Measurements from ENCODE around the gene CFAP97.
"Not testable (repeated sequence)": the region's sequence is repeated elsewhere in the genome, so short reads cannot be mapped to it uniquely, and the experiment has no call there.

The CFAP97 gene

DNA sequence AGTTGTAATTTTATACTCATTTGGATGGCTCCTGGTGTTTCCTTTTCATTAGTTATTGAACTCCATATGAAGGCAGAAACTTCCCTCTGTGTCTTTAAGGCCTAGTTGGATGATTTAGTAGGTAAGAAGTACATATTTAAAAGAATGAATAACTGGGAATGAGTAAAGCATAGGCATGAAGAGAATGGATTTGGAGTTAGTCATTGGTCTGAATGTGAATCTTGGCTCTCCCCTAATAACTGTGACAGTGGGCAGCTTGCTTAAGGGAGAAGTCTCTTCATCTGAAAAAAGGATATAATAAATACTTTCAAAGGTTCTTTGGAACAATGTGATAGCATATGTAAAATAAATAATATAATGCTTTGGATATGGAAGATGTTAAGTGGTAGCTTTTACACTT is 18.8 kb upstream of the CFAP97 start:
- DNase-seq (ENCODE audit: low read depth, low spot score) = no peak

DNA sequence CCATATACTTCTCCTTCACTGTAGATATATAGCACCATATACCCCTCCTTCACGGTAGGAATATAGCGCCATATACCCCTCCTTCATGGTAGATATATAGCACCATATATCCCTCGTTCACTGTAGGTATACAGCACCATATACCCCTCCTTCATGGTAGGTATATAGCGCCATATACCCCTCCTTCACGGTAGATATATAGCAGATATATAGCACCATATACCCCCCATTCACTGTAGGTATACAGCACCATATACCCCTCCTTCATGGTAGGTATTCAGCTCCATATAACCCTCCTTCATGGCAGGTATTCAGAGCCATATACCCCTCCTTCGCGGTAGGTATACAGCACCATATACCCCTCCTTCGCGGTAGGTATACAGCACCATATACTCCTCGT is 18.1 kb upstream of the CFAP97 start:
- DNase-seq (ENCODE audit: low read depth, low spot score) = no peak

DNA sequence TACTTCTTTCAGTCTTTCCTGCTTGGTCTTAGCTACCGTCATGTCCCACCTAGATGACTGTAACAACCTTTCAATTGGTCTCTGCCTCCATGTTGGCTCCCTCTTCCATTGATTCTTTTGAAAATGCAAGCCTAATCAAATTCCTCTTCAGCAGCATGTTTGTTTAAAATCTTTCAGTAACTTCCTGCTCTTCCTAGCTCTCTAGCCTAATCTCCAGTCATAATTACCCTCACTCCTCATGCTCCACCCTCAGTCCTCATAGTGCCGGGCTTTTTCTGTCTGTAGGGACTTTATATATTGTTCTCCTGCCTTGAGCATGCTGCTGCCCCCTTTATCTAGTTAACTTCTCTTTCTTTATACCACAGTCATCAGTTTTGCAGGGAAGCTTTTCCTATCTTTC is 17.7 kb upstream of the CFAP97 start:
- no peak for DNase-seq (ENCODE audit: low read depth, low spot score)

GRCh38 chr4:185219551-185220344 is 15.9 kb upstream of the CFAP97 start:
- no peak for DNase-seq (ENCODE audit: low read depth, low spot score)

GRCh38 chr4:185218312-185218711 is 14.5 kb upstream of the CFAP97 start:
- DNase-seq (ENCODE audit: low read depth, low spot score) = no peak

DNA sequence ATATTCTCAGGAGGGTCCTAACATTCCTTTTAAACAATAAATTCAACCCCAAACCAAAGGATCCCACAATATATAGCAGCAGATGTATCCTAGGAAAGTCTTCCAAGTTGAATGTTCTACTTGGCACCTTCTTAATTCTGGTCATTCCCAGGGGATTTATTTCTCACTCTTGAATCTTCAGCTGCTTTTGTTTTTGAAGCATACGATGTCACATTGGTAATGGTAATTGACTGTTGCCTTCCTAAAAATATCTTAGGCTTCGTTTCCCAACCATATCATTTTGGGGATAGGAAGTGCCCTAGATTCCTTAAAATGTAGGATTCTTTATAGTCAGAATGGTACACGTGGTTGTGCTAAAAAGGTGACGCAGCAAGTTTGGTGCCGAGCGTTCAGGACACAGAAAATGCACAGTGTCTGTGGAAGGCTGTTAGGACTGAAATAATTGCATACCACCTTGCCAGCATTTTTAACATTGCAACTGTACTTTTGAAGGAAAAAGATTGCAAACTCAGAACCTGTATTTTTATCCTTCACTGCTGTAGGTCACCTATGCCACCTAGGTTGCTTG is 13.7 kb upstream of the CFAP97 start:
- DNase-seq (ENCODE audit: low read depth, low spot score) = no peak

GRCh38 chr4:185215261-185215660 is 11.5 kb upstream of the CFAP97 start:
- DNase-seq (ENCODE audit: low read depth, low spot score) = no peak

DNA sequence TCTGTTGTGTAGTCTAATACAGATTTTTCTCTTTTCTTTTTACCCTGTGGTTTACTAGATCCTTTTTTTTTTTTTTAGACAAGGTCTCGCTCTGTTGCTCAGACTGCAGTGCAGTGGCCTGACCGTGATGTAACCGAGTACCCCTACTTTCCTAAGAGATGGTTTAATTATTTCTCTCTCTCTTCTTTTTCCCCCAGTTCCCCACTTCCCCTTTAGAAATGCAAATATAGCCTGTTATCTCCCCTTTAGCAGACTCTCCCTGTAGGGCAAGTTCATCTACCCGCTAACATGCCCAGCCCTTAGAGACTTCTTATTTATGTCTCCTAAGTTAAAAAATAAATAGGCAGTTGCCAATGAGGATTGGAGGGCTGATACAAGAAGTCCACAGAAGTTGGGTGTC is 10.1 kb upstream of the CFAP97 start:
- DNase-seq (ENCODE audit: low read depth, low spot score) = no peak

- DNase-seq (ENCODE audit: low read depth, low spot score) = no peak
These were observed 8.8 kb upstream of the CFAP97 start for GRCh38 chr4:185212581-185212980.

DNA sequence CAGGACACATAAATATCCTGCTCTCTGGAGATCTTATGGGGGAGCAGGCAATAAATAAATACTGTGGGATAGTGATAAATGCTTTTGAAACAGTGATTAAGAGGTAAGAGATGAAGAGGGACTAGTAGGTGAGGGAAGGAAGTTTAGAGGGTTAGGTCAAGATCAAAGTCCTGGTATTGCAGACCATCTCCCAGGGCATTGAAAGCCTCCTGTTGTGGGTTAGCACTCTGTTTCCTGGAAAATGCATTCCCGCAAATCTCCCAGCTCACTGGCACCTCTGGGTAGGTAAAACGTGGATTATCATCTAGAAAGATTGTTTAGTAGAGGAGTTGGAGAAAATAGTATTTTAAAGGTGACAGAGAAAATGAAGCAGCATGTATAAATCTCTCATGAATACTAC is 7.8 kb upstream of the CFAP97 start:
- no peak for DNase-seq (ENCODE audit: low read depth, low spot score)

- no peak for DNase-seq (ENCODE audit: low read depth, low spot score)
These were observed 7.2 kb upstream of the CFAP97 start for GRCh38 chr4:185211035-185211434.

GRCh38 chr4:185210102-185210981 is 6.5 kb upstream of the CFAP97 start:
- DNase-seq (ENCODE audit: low read depth, low spot score) = no peak

- DNase-seq (ENCODE audit: low read depth, low spot score) = not testable (repeated sequence)
These were observed 6.0 kb upstream of the CFAP97 start for GRCh38 chr4:185209852-185210101.

DNA sequence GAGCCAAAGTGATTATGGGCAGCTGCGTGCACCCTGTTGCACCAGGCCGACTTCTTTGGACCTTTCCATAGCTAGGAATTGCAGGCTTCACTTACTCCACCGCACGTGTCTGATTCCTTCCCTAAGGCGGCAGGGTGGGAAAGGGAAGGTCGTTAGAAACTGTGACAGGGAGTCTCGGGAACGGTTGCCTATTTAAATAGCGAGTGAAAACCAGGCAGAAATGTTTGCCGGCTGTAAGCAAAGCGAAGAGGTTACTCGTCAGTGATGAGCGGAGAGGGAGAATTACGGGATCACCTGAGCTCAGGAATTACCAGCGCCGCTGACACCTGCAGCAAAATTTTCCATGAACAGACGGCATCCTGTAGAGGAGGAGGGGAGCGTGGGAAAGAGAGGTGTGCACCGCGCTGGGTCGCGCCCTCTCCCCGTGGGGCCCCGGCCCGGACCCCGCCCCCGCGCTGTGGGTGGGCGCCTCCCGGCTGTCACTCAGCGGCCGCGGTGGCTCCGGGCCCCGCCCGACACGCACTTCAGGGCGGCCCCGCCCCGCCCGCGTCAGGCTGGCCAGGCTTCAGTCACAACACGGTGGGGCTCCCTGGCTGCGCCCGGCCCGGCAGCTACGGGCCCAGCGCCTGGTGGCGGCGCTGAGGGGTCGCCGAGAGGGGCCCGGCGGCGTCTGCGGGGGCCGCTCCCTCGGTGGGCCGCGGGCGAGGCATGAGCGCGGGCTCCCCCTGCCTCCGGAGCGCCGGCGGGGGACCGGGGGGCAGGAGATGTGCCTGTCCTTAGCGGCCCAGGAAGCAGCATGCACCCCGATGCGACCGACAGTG is 5.4 kb upstream of the CFAP97 start, which contains the start of gene SNX25:
Gene SNX25, plus strand, starts transcription at position 568 of the 821 bp plus-strand sequence. Its CDS starts 229 bp downstream, at position 797.
- DNase-seq (ENCODE audit: low read depth, low spot score) = peak; percentile 74

DNA sequence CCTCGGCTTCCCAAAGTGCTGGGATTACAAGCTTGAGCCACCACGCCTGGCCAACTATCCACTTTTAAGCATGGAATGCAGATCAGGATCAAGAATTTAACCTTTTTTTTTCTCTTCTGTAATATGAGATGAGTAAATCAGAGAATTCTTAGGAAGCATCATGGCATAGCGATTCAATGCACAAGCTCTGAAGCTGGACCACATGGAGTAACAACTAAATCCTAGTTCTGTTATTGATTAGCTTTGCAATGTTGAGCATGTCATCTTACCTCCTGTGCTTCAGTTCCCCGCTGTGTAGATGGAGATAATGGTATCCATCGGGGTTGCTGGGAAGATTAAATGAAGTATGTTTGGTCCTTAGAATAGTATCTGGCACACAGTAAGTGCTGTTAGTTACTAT is 3.7 kb upstream of the CFAP97 start:
- DNase-seq (ENCODE audit: low read depth, low spot score) = no peak

DNA sequence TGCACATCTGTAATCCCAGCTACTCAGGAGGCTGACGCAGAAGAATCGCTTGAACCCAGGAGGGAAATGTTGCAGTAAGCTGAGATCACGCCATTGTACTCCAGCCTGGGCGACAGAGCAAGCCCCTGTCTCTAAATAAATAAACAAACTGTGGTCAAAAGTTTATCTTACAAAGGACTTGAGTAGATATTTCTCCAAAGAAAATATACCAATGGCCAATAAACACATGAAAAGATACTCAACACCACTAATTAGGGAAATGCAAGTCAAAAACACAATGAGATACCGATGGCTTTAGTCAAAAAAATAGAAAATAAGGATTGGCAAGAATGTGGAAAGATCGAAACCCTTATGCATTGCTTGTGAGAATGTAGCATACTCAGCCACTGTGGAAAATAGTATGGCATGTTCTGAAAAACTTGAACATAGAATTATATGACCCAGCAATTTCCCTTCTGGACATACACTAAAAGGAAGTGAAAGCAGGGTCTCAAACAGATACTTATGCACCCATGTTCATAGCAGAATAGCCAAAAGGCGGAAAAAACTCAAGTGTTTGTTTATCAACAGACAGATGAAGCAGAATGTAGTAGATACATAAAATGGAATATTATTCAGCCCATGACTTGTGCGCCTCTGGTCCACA is 2.0 kb upstream of the CFAP97 start:
- no peak for DNase-seq (ENCODE audit: low read depth, low spot score)

GRCh38 chr4:185205073-185205472 is 1.3 kb upstream of the CFAP97 start:
- DNase-seq (ENCODE audit: low read depth, low spot score) = not testable (repeated sequence)

DNA sequence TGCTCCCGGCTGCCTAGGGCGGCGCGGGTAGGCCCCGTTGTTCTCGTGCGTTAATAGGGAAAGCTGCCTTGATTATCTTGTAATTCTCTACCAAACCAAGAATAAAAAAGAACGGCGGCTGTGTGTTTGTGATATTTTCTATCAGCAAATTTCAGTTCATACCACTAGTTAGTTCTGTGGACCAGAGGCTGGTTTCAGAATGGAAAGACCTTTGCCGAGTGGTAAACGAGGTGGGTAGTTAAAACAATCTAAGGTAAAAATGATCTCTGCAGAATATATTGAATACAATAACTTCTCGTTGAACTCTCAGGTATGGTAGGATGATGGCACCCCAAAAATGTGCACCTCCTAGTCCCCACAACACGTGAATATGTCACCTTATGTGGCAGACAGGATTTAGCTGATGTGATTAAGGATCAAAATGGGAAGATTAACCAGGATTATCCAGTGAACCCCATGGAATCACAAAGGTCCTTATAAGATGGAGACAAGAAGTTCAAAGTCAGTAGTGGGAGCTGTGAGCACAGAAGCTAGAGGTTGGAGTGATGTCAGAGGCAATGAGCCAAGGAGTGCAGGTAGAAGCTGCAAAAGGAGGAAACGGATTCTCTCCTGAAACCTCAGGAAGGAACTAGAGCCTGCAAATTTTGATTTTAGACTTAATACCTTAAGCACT is 574 bp upstream of the CFAP97 start:
- DNase-seq (ENCODE audit: low read depth, low spot score) = no peak

DNA sequence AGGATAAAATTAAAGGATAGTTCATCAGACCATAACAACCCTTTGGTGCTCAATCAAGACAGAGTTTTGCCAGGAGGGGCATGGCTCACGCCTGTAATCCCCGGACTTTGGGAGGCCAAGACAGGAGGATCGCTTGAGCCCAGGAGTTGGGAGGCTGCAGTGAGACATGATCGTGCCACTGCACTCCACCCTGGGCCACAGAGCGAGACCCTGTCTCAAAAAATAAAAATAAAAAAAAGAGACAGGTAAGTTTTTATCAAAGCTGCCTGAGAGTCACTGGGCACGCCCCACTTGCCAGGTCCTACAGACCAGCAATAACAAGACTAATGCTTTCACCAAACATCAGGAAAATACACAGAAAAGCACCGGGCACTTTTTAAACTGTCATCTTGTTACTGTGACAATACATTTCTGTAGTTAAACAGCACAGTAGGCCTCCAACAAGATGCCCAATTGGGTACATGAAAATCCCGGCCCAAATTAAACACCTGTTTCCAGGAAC is 765 bp downstream of the CFAP97 start:
- no peak for DNase-seq (ENCODE audit: low read depth, low spot score)
